ENCODE data around the gene IRF2.
A peak's percentile ranks its signal among the peaks of the same experiment; 100 is the strongest.

The IRF2 gene

DNA sequence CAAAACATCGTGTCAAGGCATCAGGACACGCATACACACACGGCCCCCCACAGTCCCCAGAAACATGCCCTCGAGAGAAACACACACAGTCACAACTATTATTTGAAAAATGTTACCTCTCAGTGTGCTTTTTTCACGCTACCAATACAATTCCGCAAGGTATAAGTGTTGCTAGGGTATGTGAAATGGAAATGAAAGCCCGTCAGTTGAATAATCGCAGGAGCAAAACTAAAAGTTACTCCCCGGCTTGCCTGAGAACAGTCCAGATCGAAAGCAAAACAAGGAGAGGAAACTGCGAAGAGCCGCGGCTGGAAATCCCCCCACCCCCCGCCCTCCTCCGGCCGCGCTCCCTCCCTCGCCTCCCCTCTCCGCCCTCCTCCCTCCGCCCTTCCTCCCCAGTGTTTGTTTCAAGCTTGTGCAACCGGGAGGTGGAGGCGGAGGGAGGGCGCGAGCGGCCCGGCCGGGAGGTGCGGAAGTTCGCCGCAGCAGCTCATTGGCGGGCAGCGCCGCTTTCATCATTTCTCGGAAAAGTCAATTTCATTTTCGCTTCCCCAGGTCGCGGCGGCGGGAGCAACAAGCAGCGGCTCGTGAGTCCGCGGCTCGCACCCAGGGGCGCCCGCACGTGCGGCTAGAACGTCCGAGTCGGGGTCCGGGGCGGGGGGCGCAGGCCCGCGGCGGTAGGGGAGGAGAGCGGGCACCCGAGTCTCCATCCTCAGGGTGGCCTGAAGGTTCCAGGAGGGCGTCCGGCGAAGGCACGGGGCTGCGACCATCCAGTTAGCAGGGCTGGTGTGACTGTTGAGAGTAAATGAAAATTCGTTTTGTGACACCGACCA is at the start of gene IRF2:
Gene IRF2 (minus strand): TSS at position 288 of the 833 bp plus-strand sequence. CDS start 45,486 bp downstream, outside the sequence.
- peak; percentile 93 for DNase-seq (ENCODE audit: low read depth)

DNA sequence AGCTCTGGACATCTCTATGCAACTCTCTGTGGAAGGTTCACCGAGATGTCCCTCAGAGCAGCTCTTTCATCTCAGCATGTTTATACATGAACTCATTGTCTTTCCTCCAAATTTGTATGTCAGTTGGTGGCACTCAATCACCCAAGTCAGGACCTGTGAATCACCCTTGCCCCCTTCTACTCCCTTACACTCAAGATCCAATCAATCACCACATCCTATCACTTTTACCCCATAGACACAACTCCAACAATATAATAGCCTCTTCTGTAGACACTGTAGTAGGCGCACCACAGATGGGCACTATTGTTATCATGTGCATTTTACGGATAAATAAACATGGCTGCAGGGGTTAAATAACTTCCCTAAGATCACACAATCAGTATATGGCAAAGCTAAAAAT is 41.3 kb upstream of the IRF2 start:
- no peak for DNase-seq (ENCODE audit: low read depth)

- no peak for DNase-seq (ENCODE audit: low read depth)
Measured at GRCh38 chr4:184514121-184514988, 40.0 kb upstream of the IRF2 start.

- DNase-seq (ENCODE audit: low read depth), result no peak
Measured at GRCh38 chr4:184513802-184514120, 39.4 kb upstream of the IRF2 start.

GRCh38 chr4:184511156-184511555 is 36.8 kb upstream of the IRF2 start:
- DNase-seq (ENCODE audit: low read depth), result no peak

- DNase-seq (ENCODE audit: low read depth), result no peak
Measured at GRCh38 chr4:184510401-184510800, 36.1 kb upstream of the IRF2 start.

- DNase-seq (ENCODE audit: low read depth), result no peak
Measured at GRCh38 chr4:184506527-184507121, 32.3 kb upstream of the IRF2 start.

DNA sequence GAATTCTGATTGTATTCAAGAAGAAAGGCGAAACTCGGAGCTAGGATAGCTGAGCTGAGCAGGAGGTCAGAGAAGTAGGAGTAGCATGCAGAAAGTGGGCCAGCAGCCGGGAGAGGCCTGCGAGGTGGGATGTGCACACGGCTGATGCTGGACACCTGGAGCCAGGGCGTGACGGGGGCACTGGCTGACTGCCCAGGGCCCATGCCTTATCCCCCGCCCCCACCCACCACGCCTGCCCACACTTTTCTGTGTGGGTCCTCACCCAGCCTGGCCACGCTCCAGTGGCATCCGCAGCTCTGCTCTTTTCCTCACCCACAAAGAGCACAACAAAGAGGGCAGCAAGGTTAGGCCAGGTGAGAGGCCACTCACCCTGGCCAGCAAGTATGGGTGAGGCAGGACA is 30.0 kb upstream of the IRF2 start:
- DNase-seq (ENCODE audit: low read depth), result no peak

- no peak for DNase-seq (ENCODE audit: low read depth)
Measured at GRCh38 chr4:184503869-184504300, 29.5 kb upstream of the IRF2 start.

DNA sequence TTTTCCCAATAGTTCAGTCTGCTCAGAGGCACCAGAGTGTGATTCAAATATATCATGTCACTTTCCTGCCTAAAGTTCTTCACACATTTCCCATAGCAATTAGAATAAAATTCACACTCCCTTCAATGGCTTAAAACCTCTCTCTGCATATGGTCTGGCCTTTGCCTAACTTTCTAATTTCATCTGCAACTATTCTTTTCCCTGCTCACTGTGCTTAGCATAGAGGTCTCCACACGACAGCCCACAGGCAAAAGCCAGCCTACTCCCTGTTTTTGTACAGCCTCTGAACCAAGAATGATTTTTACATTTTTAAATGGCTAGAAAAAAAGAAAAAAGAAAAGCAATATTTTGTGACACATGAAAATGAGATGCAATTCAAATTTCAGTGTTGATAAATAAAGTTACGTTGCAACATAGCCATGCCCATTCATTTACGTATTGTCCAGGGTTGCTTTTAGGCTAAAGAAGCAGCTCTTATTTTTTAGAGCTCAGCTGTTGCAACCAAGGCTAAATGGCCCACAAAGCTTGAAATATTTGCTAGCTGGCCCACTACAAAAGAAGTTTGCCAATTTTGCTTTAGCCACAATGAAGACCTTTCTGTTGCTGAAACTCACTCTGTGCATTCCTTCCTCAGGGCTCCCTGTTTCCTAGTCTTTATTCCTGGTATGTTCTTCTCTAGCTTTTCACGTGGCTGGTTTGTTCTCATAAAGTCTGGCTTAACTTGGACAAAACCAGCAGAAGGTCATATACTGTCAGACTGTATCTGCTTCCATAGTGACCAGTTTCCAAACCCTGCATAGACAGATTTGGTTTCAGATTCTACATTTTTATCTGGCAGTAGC is 26.6 kb upstream of the IRF2 start:
- no peak for DNase-seq (ENCODE audit: low read depth)

DNA sequence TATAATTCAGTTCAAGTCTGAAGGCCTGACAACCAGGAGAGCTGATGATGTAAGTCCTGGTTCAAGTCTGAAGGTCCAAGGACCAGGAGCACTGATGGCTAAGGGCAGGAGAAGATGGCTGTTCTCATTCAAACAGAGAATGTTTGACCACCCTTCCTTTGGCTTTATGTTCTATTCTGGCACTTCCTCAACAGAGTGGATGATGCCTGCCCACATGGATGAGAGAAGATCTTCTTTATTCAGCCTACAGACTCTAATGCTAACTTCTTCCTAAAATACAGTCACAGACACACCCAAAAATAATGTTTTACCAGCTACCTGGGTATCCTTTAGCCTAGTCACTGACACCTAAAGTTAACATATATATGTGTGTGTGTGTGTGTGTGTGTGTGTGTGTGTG is 25.6 kb upstream of the IRF2 start:
- DNase-seq (ENCODE audit: low read depth), result no peak

DNA sequence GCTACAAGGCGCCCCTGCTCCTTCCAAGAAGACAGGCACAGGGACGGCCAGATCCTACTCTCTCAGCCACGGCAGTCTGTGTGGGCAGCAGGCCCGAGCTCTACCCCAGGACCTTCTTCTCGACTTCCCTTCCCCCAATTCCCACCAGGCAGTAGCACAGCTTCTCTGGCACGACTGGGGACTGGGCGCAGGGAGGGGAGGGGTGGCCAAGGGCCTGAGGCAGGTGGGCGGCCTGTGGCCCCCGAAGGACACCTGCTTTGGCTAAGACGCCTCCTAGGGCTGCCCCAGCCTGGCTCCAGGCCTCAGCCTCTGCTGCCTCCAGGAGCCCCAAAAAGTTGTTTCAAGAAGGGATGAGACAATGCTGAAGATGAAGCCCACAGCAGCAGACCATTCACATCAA is 24.2 kb upstream of the IRF2 start:
- no peak for DNase-seq (ENCODE audit: low read depth)

DNA sequence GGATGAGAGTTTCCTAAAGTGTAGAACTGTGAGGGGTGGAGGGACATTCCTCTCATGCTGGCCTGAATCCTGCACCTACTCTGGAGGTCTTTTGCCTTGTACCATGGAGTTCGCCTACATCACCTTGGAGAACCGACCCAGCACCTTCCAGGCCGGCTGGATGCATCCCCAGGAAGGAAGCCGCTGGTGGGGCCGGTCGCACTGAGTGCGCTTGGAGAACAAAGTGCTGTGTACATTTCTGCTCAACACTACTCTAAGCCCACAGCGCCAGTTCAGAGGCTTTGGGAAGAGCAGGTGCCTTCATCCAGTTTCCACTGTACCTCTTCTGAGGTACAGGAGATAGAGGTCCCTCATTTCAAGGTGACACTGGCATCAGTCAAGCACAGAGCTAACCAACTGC is 15.4 kb upstream of the IRF2 start:
- DNase-seq (ENCODE audit: low read depth), result no peak

DNA sequence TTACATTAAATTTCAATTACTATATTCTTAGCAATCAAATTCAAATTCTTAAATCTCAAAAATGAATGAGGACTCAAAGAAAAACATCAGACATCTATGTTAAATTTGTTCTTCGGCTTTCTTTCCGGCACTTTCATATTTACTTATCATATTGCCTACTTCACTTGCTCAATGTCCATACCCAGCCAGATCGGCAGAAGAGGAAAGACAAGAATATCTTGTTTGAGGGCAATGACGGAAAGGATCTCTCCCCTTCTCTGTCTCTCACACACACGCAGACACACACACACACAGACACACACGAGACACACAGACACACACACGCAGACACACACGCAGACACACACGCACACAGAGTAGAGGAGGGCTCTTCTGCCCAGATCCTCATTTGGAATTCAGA is 13.2 kb upstream of the IRF2 start:
- DNase-seq (ENCODE audit: low read depth), result no peak

- no peak for DNase-seq (ENCODE audit: low read depth)
Measured at GRCh38 chr4:184485279-184485678, 10.9 kb upstream of the IRF2 start.

GRCh38 chr4:184481544-184481943 is 7.2 kb upstream of the IRF2 start:
- no peak for DNase-seq (ENCODE audit: low read depth)

- no peak for DNase-seq (ENCODE audit: low read depth)
Measured at GRCh38 chr4:184479516-184479950, 5.2 kb upstream of the IRF2 start.

DNA sequence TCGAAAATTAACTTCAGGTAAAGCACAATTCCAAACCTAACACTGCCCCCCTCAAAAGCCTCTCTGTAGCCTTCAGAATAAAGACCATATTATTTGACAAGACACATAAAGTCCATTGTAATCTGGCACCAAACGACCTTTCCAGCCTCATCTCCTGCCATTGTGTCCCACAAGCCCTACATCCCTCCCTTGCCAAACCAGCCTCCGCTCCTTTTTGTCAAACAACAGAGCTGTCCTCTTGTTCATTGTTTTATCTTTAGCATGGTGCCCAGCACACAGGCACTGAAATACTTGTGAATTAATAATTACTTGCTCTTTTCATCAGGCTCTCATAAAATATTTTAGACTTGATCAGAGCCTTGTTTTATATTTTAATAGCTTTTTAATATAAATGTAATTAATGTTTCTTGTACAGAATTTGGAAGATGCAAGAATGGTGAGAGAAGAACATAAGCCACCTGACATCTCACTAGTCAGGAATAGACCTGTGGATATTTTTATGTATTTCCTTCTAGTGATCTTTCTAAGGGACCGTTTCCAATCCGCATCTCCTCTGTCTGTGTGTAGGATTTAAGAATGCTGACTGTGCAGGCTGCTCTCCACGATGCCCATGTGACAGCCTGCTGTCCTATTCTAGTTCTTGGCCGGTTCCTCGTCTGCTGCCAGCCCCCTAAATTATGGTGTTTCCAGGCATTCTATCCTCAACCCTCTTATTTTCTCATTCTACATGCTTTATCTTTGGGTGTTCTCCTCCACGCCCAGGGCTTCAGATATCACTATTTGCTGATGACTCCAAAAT is 3.0 kb upstream of the IRF2 start:
- DNase-seq (ENCODE audit: low read depth), result no peak

- DNase-seq (ENCODE audit: low read depth), result no peak
Measured at GRCh38 chr4:184476695-184477094, 2.3 kb upstream of the IRF2 start.

- DNase-seq (ENCODE audit: low read depth), result no peak
Measured at GRCh38 chr4:184475498-184475897, 1.1 kb upstream of the IRF2 start.

GRCh38 chr4:184475096-184475461 is 729 bp upstream of the IRF2 start:
- DNase-seq (ENCODE audit: low read depth), result peak; percentile 49
